HCT116 (cell line): Measurements from ENCODE around the gene RINL. TPM values are rescaled to one million over a fixed set of nuclear protein-coding genes. Genes with fewer than 3 reads are reported as not detected.

Experiments
- ATAC-seq: fragments of 200-7000 bp; cut with Tn5 transposase; 2 replicates; pipeline ENCODE4 v1.9.1; 2020; ENCODE audit warnings: mild to moderate bottlenecking, moderate library complexity
- BruUV-seq: library from RNA; stranded (reverse); fragments of 400-500 nt; replicated peaks from 2 replicates; lab custom pipeline; 2021; lab: Mats Ljungman, UMichigan
- CTCF ChIA-PET: fragments of 300-600 bp; sonication (Branson Sonifier 250); formaldehyde crosslinking; loops from one replicate; lab custom pipeline; 2021; ENCODE audit warnings: antibody characterized with exemption; lab: Charles Lee
- POLR2A ChIA-PET: fragments of 300-600, 350-600 bp; sonication (Branson Sonifier 250); formaldehyde crosslinking; loops from one replicate; lab custom pipeline; 2021; ENCODE audit warnings: antibody characterized with exemption; lab: Charles Lee
- RAD21 ChIA-PET, 2 experiments: fragments of 300-600 bp; sonication (Branson Sonifier 250); formaldehyde crosslinking; loops; one replicate each; lab custom pipeline; 2023; ENCODE audit warnings: low total read pairs in 2 of 2; ENCODE audit not compliant: uncharacterized antibody in 2 of 2, unreplicated experiment in 2 of 2, low non-redundant PET in 1 of 2; lab: Charles Lee
- DNase-seq: peaks from one replicate; pipeline ENCODE4 v3.0.0-alpha.2; 2010; ENCODE audit warnings: low read depth, low spot score
- H2AFZ ChIP-seq: fragments of 200-600 bp; shearing (Covaris generic), sonication (generic); 2 replicates; pipeline ENCODE4 v1.6.1; 2017; ENCODE audit warnings: low read depth, mixed run types, mixed read lengths, antibody characterized with exemption, low read length; ENCODE audit not compliant: poor library complexity, severe bottlenecking
- H3K27ac ChIP-seq: 2 replicates; pipeline ENCODE4 v1.5.1; 2012; ENCODE audit warnings: low read depth, low read length
- H3K27me3 ChIP-seq: fragments of 200-600 bp; sonication (generic); 2 replicates; pipeline ENCODE4 v1.6.1; 2016; ENCODE audit warnings: mixed run types, low read length, mixed read lengths; ENCODE audit not compliant: insufficient read depth
- H3K36me3 ChIP-seq, 2 experiments: fragments of 200-500 bp in 1 of 2; fragments of 200-600 bp in 1 of 2; sonication (Bioruptor generic) in 1 of 2; sonication (generic) in 1 of 2; 2 replicates each; pipeline versions ENCODE4 v1.5.1 to v1.6.1; 2014 to 2016; ENCODE audit warnings: low read length in 2 of 2, inconsistent platforms in 1 of 2, mixed read lengths in 1 of 2, mixed run types in 1 of 2; ENCODE audit not compliant: insufficient read depth in 2 of 2, control insufficient read depth in 1 of 2
- H3K4me1 ChIP-seq, 2 experiments: fragments of 200-600 bp in 1 of 2; sonication (generic) in 1 of 2; 2 replicates each; pipeline versions ENCODE4 v1.5.1 to v1.6.1; 2012 to 2017; ENCODE audit warnings: low read length in 2 of 2, inconsistent platforms in 1 of 2, mild to moderate bottlenecking in 1 of 2, mixed read lengths in 1 of 2, mixed run types in 1 of 2, moderate library complexity in 1 of 2; ENCODE audit not compliant: insufficient read depth in 2 of 2, control insufficient read depth in 1 of 2
- H3K4me2 ChIP-seq: fragments of 200-600 bp; sonication (generic); 2 replicates; pipeline ENCODE4 v1.6.1; 2017; ENCODE audit warnings: mixed run types, low read length, mixed read lengths
- H3K4me3 ChIP-seq, 2 experiments: fragments of 200-600 bp in 1 of 2; sonication (generic) in 1 of 2; replicated peaks in 1 of 2; 2 replicates each; pipeline ENCODE4 v1.5.1; 2011 to 2016; ENCODE audit warnings: low read length in 2 of 2, control low read depth in 1 of 2, low read depth in 1 of 2, mild to moderate bottlenecking in 1 of 2, mixed read lengths in 1 of 2, mixed run types in 1 of 2
- H3K79me2 ChIP-seq: fragments of 200-600 bp; sonication (generic); 2 replicates; pipeline ENCODE4 v1.6.1; 2017; ENCODE audit warnings: mild to moderate bottlenecking, mixed run types, low read length, moderate library complexity, mixed read lengths; ENCODE audit not compliant: insufficient read depth
- H3K9ac ChIP-seq: fragments of 200-600 bp; sonication (generic); 2 replicates; pipeline ENCODE4 v1.6.1; 2016; ENCODE audit warnings: low read length, mixed read lengths
- H3K9me2 ChIP-seq: fragments of 200-600 bp; sonication (generic), shearing (Covaris generic); 2 replicates; pipeline ENCODE4 v1.6.1; 2017; ENCODE audit warnings: mixed run types, mild to moderate bottlenecking, moderate library complexity; ENCODE audit not compliant: insufficient read depth
- H3K9me3 ChIP-seq, 2 experiments: fragments of 200-500 bp in 1 of 2; fragments of 200-600 bp in 1 of 2; sonication (Bioruptor generic) in 1 of 2; sonication (generic) in 1 of 2; 2 replicates each; pipeline ENCODE4 v1.6.1; 2014 to 2017; ENCODE audit warnings: low read length in 2 of 2, mixed read lengths in 2 of 2, inconsistent platforms in 1 of 2, low read depth in 1 of 2, mild to moderate bottlenecking in 1 of 2, mixed run types in 1 of 2, moderate library complexity in 1 of 2; ENCODE audit not compliant: control insufficient read depth in 1 of 2, insufficient read depth in 1 of 2
- H4K20me1 ChIP-seq: fragments of 200-600 bp; sonication (generic), shearing (Covaris generic); 2 replicates; pipeline ENCODE4 v1.6.1; 2017; ENCODE audit warnings: mixed run types, mild to moderate bottlenecking, moderate library complexity; ENCODE audit not compliant: insufficient read depth
- CEBPB ChIP-seq: IDR thresholded peaks from 2 replicates; pipeline ENCODE4 v1.6.1; 2012; ENCODE audit warnings: low read depth
- CTCF ChIP-seq, 3 experiments: fragments of 200-600 bp in 1 of 3; sonication (generic) in 1 of 3; IDR thresholded peaks in 2 of 3; conservative IDR thresholded peaks in 1 of 3; 2 replicates each; pipeline ENCODE4 v1.5.1; 2012 to 2017; ENCODE audit warnings: low read depth in 2 of 3, low read length in 2 of 3, antibody characterized with exemption in 1 of 3, borderline replicate concordance in 1 of 3, control low read depth in 1 of 3, mild to moderate bottlenecking in 1 of 3, mixed read lengths in 1 of 3, mixed run types in 1 of 3, moderate library complexity in 1 of 3; ENCODE audit not compliant: insufficient read depth in 1 of 3
- ELF1 ChIP-seq: IDR thresholded peaks from 2 replicates; pipeline ENCODE4 v1.6.1; 2012; ENCODE audit warnings: low read depth, borderline replicate concordance
- EZH2 ChIP-seq: fragments of 200-600 bp; sonication (generic); IDR thresholded peaks from 2 replicates; pipeline ENCODE4 v1.6.1; 2017; ENCODE audit warnings: antibody characterized with exemption, mixed run types
- EZH2phosphoT487 ChIP-seq: fragments of 200-600 bp; IDR thresholded peaks from 2 replicates; pipeline ENCODE4 v1.6.1; 2018; ENCODE audit warnings: antibody characterized with exemption, borderline replicate concordance
- JUND ChIP-seq: IDR thresholded peaks from 2 replicates; pipeline ENCODE4 v1.6.1; 2012
- POLR2A ChIP-seq: IDR thresholded peaks from 2 replicates; pipeline ENCODE4 v1.7.0; 2011; ENCODE audit warnings: borderline replicate concordance; ENCODE audit not compliant: insufficient read depth, insufficient read length; ENCODE audit errors: extremely low read depth
- POLR2AphosphoS5 ChIP-seq: IDR thresholded peaks from 2 replicates; pipeline ENCODE4 v1.6.1; 2011; ENCODE audit warnings: mild to moderate bottlenecking, low read depth, low read length, moderate library complexity
- RAD21 ChIP-seq: IDR thresholded peaks from 2 replicates; pipeline ENCODE4 v1.6.1; 2012; ENCODE audit warnings: low read depth, mild to moderate bottlenecking
- SIN3A ChIP-seq: IDR thresholded peaks from 2 replicates; pipeline ENCODE4 v1.6.1; 2012; ENCODE audit warnings: low read depth
- SP1 ChIP-seq: IDR thresholded peaks from 2 replicates; pipeline ENCODE4 v1.6.1; 2012; ENCODE audit warnings: low read depth
- SRF ChIP-seq: IDR thresholded peaks from 2 replicates; pipeline ENCODE4 v1.6.1; 2012; ENCODE audit warnings: low read depth
- TCF7L2 ChIP-seq: IDR thresholded peaks from 2 replicates; pipeline ENCODE4 v1.7.0; 2011; ENCODE audit warnings: borderline replicate concordance, inconsistent platforms; ENCODE audit not compliant: insufficient read depth, insufficient read length; ENCODE audit errors: extremely low read depth
- YY1 ChIP-seq: IDR thresholded peaks from 2 replicates; pipeline ENCODE4 v1.6.1; 2011; ENCODE audit warnings: low read length, low read depth, moderate library complexity, mild to moderate bottlenecking; ENCODE audit not compliant: insufficient replicate concordance; ENCODE audit errors: extremely low read depth
- ZFX ChIP-seq: fragments of 450-650 bp; IDR thresholded peaks from 2 replicates; pipeline ENCODE4 v1.6.1; 2017
- ZNF274 ChIP-seq: fragments of 200-500 bp; sonication (Bioruptor generic); IDR thresholded peaks from 2 replicates; pipeline ENCODE4 v1.6.1; 2014; ENCODE audit warnings: mild to moderate bottlenecking, low read depth, low read length, inconsistent platforms
- intact Hi-C: fragments of 100-400 bp; cut with micrococcal nuclease; formaldehyde crosslinking; loops from 2 replicates; pipeline ENCODE4 v1.10.0; 2022
- total RNA-seq: library from RNA; stranded (reverse); gene quantifications from one replicate; pipeline ENCODE4 v1.2.1, GENCODE V29; 2021; ENCODE audit not compliant: unreplicated experiment
- TF ChIP-seq, protein P1 (sequence below): IDR thresholded peaks from 2 replicates; pipeline ENCODE4 v1.6.1; 2011; ENCODE audit warnings: mild to moderate bottlenecking, low read length, moderate library complexity; ENCODE audit not compliant: insufficient replicate concordance; ENCODE audit errors: extremely low read depth
- TF ChIP-seq, protein P2 (sequence below): IDR thresholded peaks from 2 replicates; pipeline ENCODE4 v1.6.1; 2012

The RINL gene
- total RNA-seq, 1 experiment from 2014 or later, result 28.6 TPM

DNA sequence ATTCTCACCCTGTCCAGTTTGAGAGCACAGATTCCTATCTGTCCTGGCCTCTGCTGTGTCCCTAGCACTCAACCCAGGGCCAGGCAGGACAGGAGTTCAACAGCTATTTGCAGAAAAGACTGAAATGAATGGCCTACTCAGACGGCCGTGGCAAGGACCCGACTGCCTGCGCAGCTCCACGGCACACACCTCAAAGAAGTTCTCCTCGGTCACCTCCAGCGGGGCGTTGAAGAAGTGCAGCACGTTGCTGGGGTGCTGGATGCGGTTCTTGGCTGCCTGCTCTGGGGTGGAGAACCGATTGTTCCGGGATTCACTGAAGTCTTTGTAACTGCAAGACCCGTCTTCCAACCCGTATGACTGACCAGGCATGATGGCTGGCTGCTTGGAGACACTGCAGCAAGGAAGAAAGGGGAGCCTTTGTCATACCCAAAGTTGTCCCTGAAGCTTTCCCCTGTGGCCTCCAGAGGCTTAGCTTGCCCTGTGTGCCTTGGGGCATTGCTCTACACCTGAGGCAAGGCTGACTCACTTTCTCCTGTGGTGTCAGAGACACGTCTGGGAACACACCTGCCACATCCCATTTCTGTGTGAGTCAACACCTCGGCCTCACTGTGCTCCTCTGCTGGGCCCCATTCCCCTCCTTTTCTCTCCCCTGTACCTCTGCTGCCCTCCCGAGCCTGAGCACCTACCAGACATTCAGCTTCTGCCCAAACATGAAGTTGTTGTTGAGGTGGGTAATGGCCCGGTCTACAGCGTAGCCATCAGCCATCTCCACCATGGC, 39.7 kb downstream of the RINL start:
- Histone ChIP-seq H3K4me1 (peaks cover 0 to 26% of the 10 kb centered on the region in 2 experiments; a peak in 2 of 4 replicates), H4K20me1 (peaks cover 19% of the 10 kb centered on the region; the same call in 1 of the 2 replicates), H3K27me3 (no peaks in the 10 kb centered on the region)
- TF ChIP-seq CTCF (IDR thresholded peaks at IDR 0.05 in 2 of 3, conservative IDR thresholded peaks at IDR 0.05 in 1 of 3; ENCODE audit: borderline replicate concordance in 1 of 3, insufficient read depth in 1 of 3, low read depth in 2 of 3, low read length in 2 of 3), result 0 out of 6 replicates have a peak, but pooled peaks of 1 of the 3 experiments have one; percentile 9
- TF ChIP-seq POLR2A, result no peak
- TF ChIP-seq SRF, result no peak
- no peak for TF ChIP-seq ZFX
- TF ChIP-seq EZH2, result no peak
- TF ChIP-seq TCF7L2, result no peak
- TF ChIP-seq ZNF274, result no peak
- no peak for TF ChIP-seq EZH2phosphoT487
- TF ChIP-seq RAD21, result peak; percentile 58
- TF ChIP-seq POLR2AphosphoS5, result peak; percentile 44; the same call in 1 of the 2 replicates
- TF ChIP-seq, protein P1, sequence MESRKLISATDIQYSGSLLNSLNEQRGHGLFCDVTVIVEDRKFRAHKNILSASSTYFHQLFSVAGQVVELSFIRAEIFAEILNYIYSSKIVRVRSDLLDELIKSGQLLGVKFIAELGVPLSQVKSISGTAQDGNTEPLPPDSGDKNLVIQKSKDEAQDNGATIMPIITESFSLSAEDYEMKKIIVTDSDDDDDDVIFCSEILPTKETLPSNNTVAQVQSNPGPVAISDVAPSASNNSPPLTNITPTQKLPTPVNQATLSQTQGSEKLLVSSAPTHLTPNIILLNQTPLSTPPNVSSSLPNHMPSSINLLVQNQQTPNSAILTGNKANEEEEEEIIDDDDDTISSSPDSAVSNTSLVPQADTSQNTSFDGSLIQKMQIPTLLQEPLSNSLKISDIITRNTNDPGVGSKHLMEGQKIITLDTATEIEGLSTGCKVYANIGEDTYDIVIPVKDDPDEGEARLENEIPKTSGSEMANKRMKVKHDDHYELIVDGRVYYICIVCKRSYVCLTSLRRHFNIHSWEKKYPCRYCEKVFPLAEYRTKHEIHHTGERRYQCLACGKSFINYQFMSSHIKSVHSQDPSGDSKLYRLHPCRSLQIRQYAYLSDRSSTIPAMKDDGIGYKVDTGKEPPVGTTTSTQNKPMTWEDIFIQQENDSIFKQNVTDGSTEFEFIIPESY, result no peak
- TF ChIP-seq SIN3A, result 0 out of 2 replicates have a peak, but pooled peaks have one; percentile 26
- peak; percentile 68; the same call in 1 of the 2 replicates for TF ChIP-seq JUND
- no peak for TF ChIP-seq CEBPB
- TF ChIP-seq ELF1, result no peak
- TF ChIP-seq, protein P2, sequence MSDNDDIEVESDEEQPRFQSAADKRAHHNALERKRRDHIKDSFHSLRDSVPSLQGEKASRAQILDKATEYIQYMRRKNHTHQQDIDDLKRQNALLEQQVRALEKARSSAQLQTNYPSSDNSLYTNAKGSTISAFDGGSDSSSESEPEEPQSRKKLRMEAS, result peak; percentile 15; the same call in 1 of the 2 replicates
- no peak for TF ChIP-seq YY1
- TF ChIP-seq SP1, result peak; percentile 44; the same call in 1 of the 2 replicates

More for the DNA sequence above, 39.7 kb downstream of the RINL start:
- CTCF ChIA-PET, result interaction anchor here (0.9 to 1.4 kb wide), 3 partner anchors 69 to 436 kb away, joined by 3 to 4 read pairs (median 4); partner anchors contain the start of gene FAM98C
- peak overlapping the region; percentile 23; the same call in 1 of the 2 replicates for H3K4me2 ChIP-seq
- POLR2A ChIA-PET, result interaction anchor here (2.4 to 3.0 kb wide), 2 partner anchors 10 to 16 kb away, joined by 10 to 16 read pairs; no protein-coding TSS in a partner anchor
- RAD21 ChIA-PET, result no interaction called here
- peak overlapping the region; percentile 31 for H3K9ac ChIP-seq
- intact Hi-C loops, result no loop called here
- DNase-seq (peak; percentile 46), ATAC-seq (peak; percentile 50)
- no peak overlapping the region for H3K4me3 ChIP-seq
- no peak overlapping the region for H2AFZ ChIP-seq
- H3K79me2 ChIP-seq, result peaks cover 38% of the 10 kb centered on the region
- BruUV-seq, result no TSS peak
- peak overlapping the region; percentile 15 for H3K27ac ChIP-seq
- no peaks in the 10 kb centered on the region for H3K9me2 ChIP-seq
- H3K36me3 ChIP-seq, result peaks cover 59 to 71% of the 10 kb centered on the region in 2 experiments
- no peaks in the 10 kb centered on the region for H3K9me3 ChIP-seq
